GM18502 (cell line): Measurements from ENCODE around the gene CFAP210.
"Not testable (repeated sequence)": the region's sequence is repeated elsewhere in the genome, so short reads cannot be mapped to it uniquely, and the experiment has no call there.

Source experiments
- ATAC-seq: cut with Tn5 transposase; IDR thresholded peaks from one replicate; pipeline ENCODE4 v1.9.1; 2021; ENCODE audit warnings: mild to moderate bottlenecking; ENCODE audit not compliant: unreplicated experiment, poor library complexity

The CFAP210 gene

DNA sequence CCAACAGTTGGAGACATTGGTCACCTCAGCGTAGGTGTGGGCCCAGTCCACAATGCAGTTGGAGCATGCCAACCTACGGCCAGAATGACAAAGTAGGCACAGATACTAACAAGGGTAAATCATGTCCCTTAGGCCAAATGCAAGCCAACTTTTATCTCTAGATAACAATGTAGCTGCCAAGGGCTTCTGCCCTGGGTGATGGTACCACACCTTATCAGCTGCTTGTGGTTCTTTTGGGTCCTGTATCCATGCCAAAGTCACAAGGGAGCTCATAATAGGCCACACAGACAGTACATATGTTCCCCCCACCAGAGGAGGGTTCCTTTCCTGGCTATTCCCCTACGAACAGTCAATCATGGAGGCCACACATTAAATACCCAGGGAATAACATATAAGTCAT is 19.1 kb upstream of the CFAP210 start:
- ATAC-seq = no peak

DNA sequence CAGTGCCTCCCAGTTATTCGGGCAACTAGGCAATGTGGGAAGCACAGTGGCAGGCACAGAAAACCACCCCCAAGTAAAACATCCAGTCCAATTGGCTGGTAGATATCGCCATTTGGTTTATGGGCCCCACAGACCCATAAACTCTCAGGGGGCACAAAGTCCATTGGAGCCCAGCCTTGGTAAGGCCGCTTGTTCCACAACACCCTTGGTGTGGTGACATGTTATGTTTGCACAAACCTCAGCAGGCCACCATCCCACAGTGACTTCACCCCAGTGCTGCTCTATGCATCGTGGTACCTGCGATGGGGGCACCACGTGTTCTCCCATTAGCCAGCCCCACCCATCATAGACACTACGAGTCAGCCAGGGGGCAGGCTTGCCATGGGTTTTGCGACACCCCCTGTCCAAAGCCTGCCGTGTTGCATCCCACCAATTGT is 18.6 kb upstream of the CFAP210 start:
- no peak for ATAC-seq

DNA sequence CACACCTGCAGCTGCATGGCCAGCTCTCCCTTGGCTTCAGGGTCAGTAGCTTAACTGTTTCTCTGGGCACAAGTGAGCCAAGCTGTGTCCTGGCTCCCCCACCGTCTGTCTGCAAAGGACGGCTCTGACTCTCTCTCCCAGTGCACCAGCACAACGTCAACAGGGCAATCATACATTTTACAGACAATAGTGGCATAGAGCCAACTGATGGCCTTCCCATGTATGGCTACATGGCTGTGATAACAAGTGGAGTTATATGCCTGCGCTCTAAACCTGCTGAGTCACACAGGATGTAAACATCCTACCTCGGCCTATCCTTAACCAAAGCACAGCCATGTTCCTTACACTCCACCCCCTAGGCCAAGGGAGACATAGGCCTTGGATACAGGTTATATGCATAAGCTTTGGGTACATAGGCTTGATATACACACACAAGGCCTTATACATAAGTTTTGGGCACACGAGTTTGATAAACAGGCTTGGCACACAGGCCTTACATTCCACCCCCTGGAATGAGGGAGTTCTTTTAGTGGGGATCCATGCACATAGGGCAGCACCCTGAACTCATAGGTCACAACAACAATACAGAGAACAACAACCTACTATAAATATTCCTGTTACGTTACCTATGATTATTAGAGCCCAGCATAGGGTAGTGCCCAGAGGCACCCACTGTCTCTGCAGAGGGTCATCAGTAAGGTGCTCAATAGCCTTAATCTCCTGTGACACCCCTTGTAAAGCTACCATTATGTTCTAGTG is 17.7 kb upstream of the CFAP210 start:
- no peak for ATAC-seq

DNA sequence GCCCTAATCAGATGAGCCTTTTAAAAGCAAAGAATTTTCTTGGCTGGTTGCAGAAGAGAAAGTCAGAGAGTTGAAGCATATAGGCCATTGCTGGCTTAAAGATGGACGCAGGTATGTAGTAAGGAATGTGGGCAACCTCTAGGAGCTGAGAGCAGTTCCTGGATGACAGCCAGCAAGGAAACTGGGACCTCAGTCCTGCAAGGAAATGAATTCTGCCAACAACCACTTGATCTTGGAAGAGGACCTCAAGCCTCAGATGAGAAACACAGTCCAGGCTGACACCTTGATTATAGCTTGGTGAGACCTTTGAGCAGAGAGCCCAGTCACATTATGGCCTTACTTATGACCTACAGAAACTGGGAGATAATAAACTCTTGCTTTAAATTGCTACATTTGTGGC is 15.8 kb upstream of the CFAP210 start:
- no peak for ATAC-seq

- ATAC-seq = no peak
Measured at GRCh38 chr2:169709331-169709730, 15.1 kb upstream of the CFAP210 start.

DNA sequence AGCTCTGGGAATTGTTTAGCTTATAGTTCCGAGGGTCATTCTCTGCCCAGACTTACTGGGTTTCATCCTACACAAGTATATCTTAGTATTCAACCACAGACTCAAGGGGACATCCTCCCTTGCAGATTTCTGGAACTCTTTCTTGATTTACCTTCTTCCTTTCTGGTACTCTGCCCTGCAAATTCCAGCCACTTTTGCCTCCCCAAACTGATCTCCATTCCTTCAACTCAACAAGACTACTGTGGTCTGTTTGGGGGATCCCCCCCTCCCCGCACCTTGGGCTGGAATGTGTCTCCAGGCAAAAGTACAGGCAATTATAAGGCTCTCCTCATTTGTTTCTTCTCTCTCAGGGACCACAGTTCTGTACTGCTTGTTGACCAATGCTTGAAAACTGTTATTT is 13.4 kb upstream of the CFAP210 start:
- no peak for ATAC-seq

GRCh38 chr2:169705927-169706326 is 11.7 kb upstream of the CFAP210 start:
- ATAC-seq = no peak

GRCh38 chr2:169704160-169704708 is 10.0 kb upstream of the CFAP210 start:
- ATAC-seq = no peak

- ATAC-seq = no peak
Measured at GRCh38 chr2:169702996-169703395, 8.8 kb upstream of the CFAP210 start.

- not testable (repeated sequence) for ATAC-seq
Measured at GRCh38 chr2:169699173-169699572, 5.0 kb upstream of the CFAP210 start.

- no peak for ATAC-seq
Measured at GRCh38 chr2:169696381-169696780, 2.2 kb upstream of the CFAP210 start.

DNA sequence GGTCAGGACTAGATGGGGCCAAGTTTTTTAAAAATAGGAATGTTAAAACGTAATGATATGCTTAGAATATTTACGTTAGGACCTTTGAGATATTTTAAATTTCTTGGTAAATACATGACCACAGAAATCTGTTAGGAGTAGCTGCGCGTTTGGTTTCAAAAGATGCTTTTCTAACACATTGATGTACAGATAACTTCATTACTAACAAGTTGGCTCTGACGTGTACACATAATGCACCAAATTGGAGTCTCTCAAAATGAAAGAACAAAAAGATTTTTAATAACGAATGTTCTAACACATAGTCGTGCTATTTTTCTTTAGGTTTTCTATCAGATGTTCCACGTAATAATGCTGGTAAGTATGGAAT is 672 bp upstream of the CFAP210 start:
- no peak for ATAC-seq

DNA sequence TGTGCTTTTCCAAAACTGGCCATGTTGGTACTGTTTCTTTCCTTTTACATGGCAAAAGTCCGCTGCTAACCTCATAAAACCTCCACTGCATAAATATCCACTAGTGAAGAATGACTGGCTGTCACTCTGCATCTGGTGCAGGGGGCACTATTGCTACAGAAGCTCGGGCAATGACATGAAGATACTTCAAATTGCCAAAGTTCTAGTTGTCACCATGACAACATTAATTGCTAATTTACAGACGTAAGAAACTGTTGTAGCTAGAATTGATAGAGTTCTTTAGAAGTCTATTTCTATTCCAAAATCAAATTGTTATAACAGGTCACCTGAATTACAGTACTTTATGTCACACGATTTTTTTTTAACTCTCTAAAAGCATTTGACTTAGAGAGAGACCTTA is 845 bp downstream of the CFAP210 start:
- no peak for ATAC-seq

DNA sequence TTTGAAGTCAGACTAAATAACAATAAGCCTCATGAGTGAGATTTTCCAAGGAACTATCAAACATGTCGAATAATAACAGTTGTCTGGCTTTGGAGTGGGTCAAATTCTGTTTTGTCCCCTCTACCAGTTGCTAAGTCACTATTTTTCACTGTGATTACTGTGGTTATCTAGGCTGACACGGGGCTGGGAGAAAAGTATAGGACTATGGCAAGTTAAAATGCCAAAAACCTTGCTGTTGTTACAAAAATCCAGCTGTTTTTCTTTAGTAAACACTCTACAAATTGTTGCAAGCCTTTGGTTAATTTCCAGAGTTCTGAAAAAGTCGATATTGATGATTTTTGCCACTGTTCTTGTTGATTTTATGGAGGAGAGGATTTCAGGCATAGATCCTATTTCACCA is 1.5 kb downstream of the CFAP210 start:
- no peak for ATAC-seq

DNA sequence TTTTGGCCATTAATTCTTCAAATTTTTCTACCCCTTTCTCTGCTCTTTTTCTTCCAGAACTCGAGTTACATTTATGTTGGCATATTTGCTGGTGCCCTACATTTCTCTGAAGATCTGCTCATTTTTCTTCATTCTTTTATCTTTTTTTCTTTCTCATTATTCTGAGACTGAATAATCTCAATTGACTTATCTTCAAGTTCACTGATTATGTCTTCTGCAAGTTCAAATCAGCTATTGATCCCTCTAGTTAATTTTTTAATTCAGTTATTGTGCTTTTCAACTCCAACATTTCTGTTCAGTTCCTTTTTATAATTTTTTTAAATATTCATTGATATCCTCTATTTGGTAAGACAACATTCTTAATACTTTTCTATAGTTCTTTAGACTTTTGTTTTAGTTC is 3.2 kb downstream of the CFAP210 start:
- no peak for ATAC-seq

GRCh38 chr2:169687943-169688342 is 6.3 kb downstream of the CFAP210 start:
- not testable (repeated sequence) for ATAC-seq

- ATAC-seq = not testable (repeated sequence)
Measured at GRCh38 chr2:169686825-169687224, 7.4 kb downstream of the CFAP210 start.

- ATAC-seq = not testable (repeated sequence)
Measured at GRCh38 chr2:169684712-169685111, 9.5 kb downstream of the CFAP210 start.

GRCh38 chr2:169684135-169684565 is 10.1 kb downstream of the CFAP210 start:
- ATAC-seq = no peak

DNA sequence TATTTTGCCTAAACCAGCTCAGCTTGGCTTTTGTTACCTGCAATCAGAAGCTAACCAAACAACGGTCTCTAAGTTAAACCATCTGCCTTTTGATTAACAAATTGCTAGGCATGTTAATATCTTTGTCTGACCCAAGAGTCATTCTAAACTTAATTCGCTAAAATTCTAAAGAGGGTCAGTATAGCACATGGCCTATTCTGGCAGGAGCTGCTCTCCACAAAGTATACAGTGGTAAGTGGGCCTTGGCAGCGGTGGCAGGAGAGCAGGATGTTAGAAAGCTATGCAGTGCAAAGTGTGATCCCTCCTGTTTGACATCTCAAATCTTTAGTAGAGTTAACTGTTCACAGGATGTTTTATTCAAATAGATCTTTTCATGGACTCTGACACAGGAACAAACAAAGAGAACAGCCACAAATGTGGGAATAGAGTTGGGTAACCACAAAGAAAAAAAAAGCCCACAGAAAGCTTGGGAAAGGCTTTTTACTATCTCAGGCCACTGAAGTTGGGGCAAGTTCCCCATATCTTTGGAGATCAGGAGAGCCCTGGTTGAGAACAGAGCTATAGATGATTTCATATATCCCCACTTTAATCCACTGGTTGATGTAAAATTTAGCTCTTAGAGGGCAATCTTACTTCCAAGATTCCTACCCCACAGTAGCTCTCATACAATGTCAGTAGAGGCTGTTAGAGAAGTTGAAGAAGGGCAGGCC is 10.6 kb downstream of the CFAP210 start:
- no peak for ATAC-seq

- no peak for ATAC-seq
Measured at GRCh38 chr2:169683054-169683424, 11.2 kb downstream of the CFAP210 start.

DNA sequence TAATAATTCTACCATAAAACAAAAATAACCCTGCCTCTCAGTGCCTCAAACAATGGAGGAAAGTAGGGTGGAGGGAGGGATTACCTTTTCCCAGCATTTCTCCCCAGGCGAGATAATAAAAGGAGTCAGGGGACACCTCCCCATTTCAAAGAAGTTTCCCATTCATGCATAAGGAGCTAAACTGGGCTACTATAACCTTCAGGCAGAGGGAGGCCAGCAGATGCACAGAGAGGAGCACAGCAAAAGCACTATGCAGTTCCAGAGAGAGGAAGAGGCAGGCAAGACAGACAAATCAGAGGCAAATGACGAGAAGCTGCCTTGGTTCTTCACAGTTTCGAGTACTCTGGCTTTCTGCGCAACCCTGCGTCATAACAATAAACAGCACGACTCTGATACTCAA is 17.4 kb downstream of the CFAP210 start:
- ATAC-seq = no peak
